ENCODE measurements around the gene KIAA1671. TPM values are rescaled to one million over a fixed set of nuclear protein-coding genes. Genes with fewer than 3 reads are reported as not detected.

Gene KIAA1671
- total RNA-seq, 1 donor from 2014 or later: 8.3 TPM

GRCh38 chr22:25205847-25206246 lies 253.3 kb downstream of the KIAA1671 start:
- no peaks in the 10 kb centered on the region for H3K9me3 Mint-ChIP-seq (ENCODE audit: unreplicated experiment)
- no peak overlapping the region for H3K4me3 Mint-ChIP-seq (ENCODE audit: unreplicated experiment)
- no peak overlapping the region for H3K27ac Mint-ChIP-seq (ENCODE audit: unreplicated experiment)
- peaks cover 4% of the 10 kb centered on the region for H3K27me3 Mint-ChIP-seq (ENCODE audit: unreplicated experiment)
- no peak for DNase-seq (ENCODE audit: extremely low spot score, unreplicated experiment)
- no peak for TF ChIP-seq CTCF (IDR thresholded peaks at IDR 0.05)
- H3K4me1 Mint-ChIP-seq (ENCODE audit: unreplicated experiment): no peaks in the 10 kb centered on the region
- H3K36me3 Mint-ChIP-seq (ENCODE audit: unreplicated experiment): no peaks in the 10 kb centered on the region

- no peaks in the 10 kb centered on the region for H3K9me3 Mint-ChIP-seq (ENCODE audit: unreplicated experiment)
- DNase-seq (ENCODE audit: extremely low spot score, unreplicated experiment): no peak
Observed at GRCh38 chr22:25206998-25207397, 254.5 kb downstream of the KIAA1671 start.

GRCh38 chr22:25207553-25208157 lies 255.1 kb downstream of the KIAA1671 start:
- DNase-seq (ENCODE audit: extremely low spot score, unreplicated experiment): no peak
- Mint-ChIP-seq H3K27me3 (ENCODE audit: unreplicated experiment) (peaks cover 4% of the 10 kb centered on the region), H3K9me3 (ENCODE audit: unreplicated experiment) (no peaks in the 10 kb centered on the region), H3K4me3 (ENCODE audit: unreplicated experiment) (no peak overlapping the region), H3K4me1 (ENCODE audit: unreplicated experiment) (no peaks in the 10 kb centered on the region), H3K27ac (ENCODE audit: unreplicated experiment) (no peak overlapping the region), H3K36me3 (ENCODE audit: unreplicated experiment) (no peaks in the 10 kb centered on the region)
- TF ChIP-seq CTCF (IDR thresholded peaks at IDR 0.05): no peak

More at GRCh38 chr22:25206998-25207397, 254.5 kb downstream of the KIAA1671 start:
- H3K4me3 Mint-ChIP-seq (ENCODE audit: unreplicated experiment): no peak overlapping the region
- H3K4me1 Mint-ChIP-seq (ENCODE audit: unreplicated experiment): no peaks in the 10 kb centered on the region
- no peaks in the 10 kb centered on the region for H3K36me3 Mint-ChIP-seq (ENCODE audit: unreplicated experiment)
- H3K27me3 Mint-ChIP-seq (ENCODE audit: unreplicated experiment): peaks cover 4% of the 10 kb centered on the region
- H3K27ac Mint-ChIP-seq (ENCODE audit: unreplicated experiment): no peak overlapping the region
- no peak for TF ChIP-seq CTCF (IDR thresholded peaks at IDR 0.05)

GRCh38 chr22:25208328-25208727 lies 255.8 kb downstream of the KIAA1671 start:
- Mint-ChIP-seq H3K4me1 (ENCODE audit: unreplicated experiment) (no peaks in the 10 kb centered on the region), H3K27ac (ENCODE audit: unreplicated experiment) (no peak overlapping the region), H3K27me3 (ENCODE audit: unreplicated experiment) (peaks cover 4% of the 10 kb centered on the region), H3K4me3 (ENCODE audit: unreplicated experiment) (no peak overlapping the region), H3K36me3 (ENCODE audit: unreplicated experiment) (no peaks in the 10 kb centered on the region), H3K9me3 (ENCODE audit: unreplicated experiment) (peaks cover 4% of the 10 kb centered on the region)
- no peak for TF ChIP-seq CTCF (IDR thresholded peaks at IDR 0.05)
- DNase-seq (ENCODE audit: extremely low spot score, unreplicated experiment): no peak

GRCh38 chr22:25208743-25209505 lies 256.4 kb downstream of the KIAA1671 start:
- Mint-ChIP-seq H3K4me1 (ENCODE audit: unreplicated experiment) (no peaks in the 10 kb centered on the region), H3K4me3 (ENCODE audit: unreplicated experiment) (no peak overlapping the region), H3K27ac (ENCODE audit: unreplicated experiment) (no peak overlapping the region), H3K36me3 (ENCODE audit: unreplicated experiment) (no peaks in the 10 kb centered on the region), H3K9me3 (ENCODE audit: unreplicated experiment) (peaks cover 6% of the 10 kb centered on the region), H3K27me3 (ENCODE audit: unreplicated experiment) (peaks cover 4% of the 10 kb centered on the region)
- TF ChIP-seq CTCF (IDR thresholded peaks at IDR 0.05): no peak
- DNase-seq (ENCODE audit: extremely low spot score, unreplicated experiment): no peak
